ENCODE measurements around the gene LAP3.
A peak's percentile ranks its signal among the peaks of the same experiment; 100 is the strongest.

The LAP3 gene

GRCh38 chr4:17636341-17636695 is 59.3 kb downstream of the LAP3 start:
- ChIA-PET POLR2A (no interaction called here), CTCF (interaction anchor here (0.6 to 3.2 kb wide), 4 partner anchors 18 to 656 kb away, joined by 3 to 11 read pairs (median 3); no protein-coding TSS in a partner anchor)
- no peak for DNase-seq (ENCODE audit: extremely low spot score)
- TF ChIP-seq HDGF (IDR thresholded peaks at IDR 0.05; ENCODE audit: borderline replicate concordance): no peak
- TF ChIP-seq BHLHE40 (IDR thresholded peaks at IDR 0.05; ENCODE audit: borderline replicate concordance): no peak
- no peak for TF ChIP-seq ZNF384 (IDR thresholded peaks at IDR 0.05)

GRCh38 chr4:17636696-17637622 is 60.0 kb downstream of the LAP3 start:
- TF ChIP-seq FOXK2 (IDR thresholded peaks at IDR 0.05) (no peak), TARDBP (IDR thresholded peaks at IDR 0.05) (no peak), SUZ12 (IDR thresholded peaks at IDR 0.05) (no peak), ZNF384 (IDR thresholded peaks at IDR 0.05) (peak; percentile 87), PKNOX1 (IDR thresholded peaks at IDR 0.05) (no peak), SP1 (IDR thresholded peaks at IDR 0.05) (no peak), FOXA1 (IDR thresholded peaks at IDR 0.05) (no peak), HDGF (IDR thresholded peaks at IDR 0.05; ENCODE audit: borderline replicate concordance) (no peak)
- POLR2A ChIA-PET: no interaction called here
- CTCF ChIA-PET: interaction anchor here (0.6 to 3.2 kb wide), 4 partner anchors 17 to 656 kb away, joined by 3 to 11 read pairs (median 3); no protein-coding TSS in a partner anchor
- peak; percentile 90 for DNase-seq (ENCODE audit: extremely low spot score)

- TF ChIP-seq HDGF (IDR thresholded peaks at IDR 0.05; ENCODE audit: borderline replicate concordance) (no peak), SUZ12 (IDR thresholded peaks at IDR 0.05) (no peak), BHLHE40 (IDR thresholded peaks at IDR 0.05; ENCODE audit: borderline replicate concordance) (no peak), ARNT (IDR thresholded peaks at IDR 0.05) (no peak), ELF4 (IDR thresholded peaks at IDR 0.05) (no peak), FOXK2 (IDR thresholded peaks at IDR 0.05) (no peak), NFRKB (IDR thresholded peaks at IDR 0.05) (no peak), LEF1 (IDR thresholded peaks at IDR 0.05; ENCODE audit: borderline replicate concordance) (no peak)
- CTCF ChIA-PET: no interaction called here
- POLR2A ChIA-PET: no interaction called here
- DNase-seq (ENCODE audit: extremely low spot score): no peak
These were observed 62.1 kb downstream of the LAP3 start for GRCh38 chr4:17639136-17639535.

- ChIA-PET POLR2A (no interaction called here), CTCF (no interaction called here)
- TF ChIP-seq PKNOX1 (IDR thresholded peaks at IDR 0.05) (no peak), NFRKB (IDR thresholded peaks at IDR 0.05) (no peak), HDGF (IDR thresholded peaks at IDR 0.05; ENCODE audit: borderline replicate concordance) (no peak), L3MBTL2 (conservative IDR thresholded peaks at IDR 0.05) (no peak), SUZ12 (IDR thresholded peaks at IDR 0.05) (no peak), ZNF384 (IDR thresholded peaks at IDR 0.05) (no peak), TARDBP (IDR thresholded peaks at IDR 0.05) (no peak), CTBP1 (IDR thresholded peaks at IDR 0.05; ENCODE audit: borderline replicate concordance) (no peak), SP1 (IDR thresholded peaks at IDR 0.05) (no peak), FOXK2 (IDR thresholded peaks at IDR 0.05) (no peak), FOXM1 (IDR thresholded peaks at IDR 0.05; ENCODE audit: borderline replicate concordance) (no peak), FOXA1 (IDR thresholded peaks at IDR 0.05) (no peak), ELF4 (IDR thresholded peaks at IDR 0.05) (no peak)
- DNase-seq (ENCODE audit: extremely low spot score): no peak
These were observed 65.4 kb downstream of the LAP3 start for GRCh38 chr4:17642398-17642783.

GRCh38 chr4:17646693-17647092 is 69.7 kb downstream of the LAP3 start:
- ChIA-PET CTCF (no interaction called here), POLR2A (no interaction called here)
- no peak for TF ChIP-seq FOXM1 (IDR thresholded peaks at IDR 0.05; ENCODE audit: borderline replicate concordance)
- no peak for TF ChIP-seq SUZ12 (IDR thresholded peaks at IDR 0.05)
- TF ChIP-seq ARNT (IDR thresholded peaks at IDR 0.05): no peak
- TF ChIP-seq TARDBP (IDR thresholded peaks at IDR 0.05): no peak
- no peak for TF ChIP-seq HDGF (IDR thresholded peaks at IDR 0.05; ENCODE audit: borderline replicate concordance)
- no peak for TF ChIP-seq CTBP1 (IDR thresholded peaks at IDR 0.05; ENCODE audit: borderline replicate concordance)
- no peak for TF ChIP-seq BHLHE40 (IDR thresholded peaks at IDR 0.05; ENCODE audit: borderline replicate concordance)
- no peak for TF ChIP-seq NFRKB (IDR thresholded peaks at IDR 0.05)
- TF ChIP-seq ZNF384 (IDR thresholded peaks at IDR 0.05): no peak
- TF ChIP-seq ELF4 (IDR thresholded peaks at IDR 0.05): no peak
- no peak for DNase-seq (ENCODE audit: extremely low spot score)

- DNase-seq (ENCODE audit: extremely low spot score): no peak
- POLR2A ChIA-PET: no interaction called here
- TF ChIP-seq PKNOX1 (IDR thresholded peaks at IDR 0.05): no peak
- TF ChIP-seq BHLHE40 (IDR thresholded peaks at IDR 0.05; ENCODE audit: borderline replicate concordance): no peak
- CTCF ChIA-PET: no interaction called here
These were observed 70.3 kb downstream of the LAP3 start for GRCh38 chr4:17647176-17647806.
